Activated CD4-positive, CD25-positive, alpha-beta regulatory T cell treated with anti-CD3 and anti-CD28 coated beads, Interleukin-2, amount 50 U/mL, for 16 hours (primary cell): ENCODE data around the gene EME1.
"Not testable (repeated sequence)": the region's sequence is repeated elsewhere in the genome, so short reads cannot be mapped to it uniquely, and the experiment has no call there.

Experiments
- DNase-seq: peaks from one replicate; pipeline ENCODE4 v3.0.0-alpha.2; 2020; ENCODE audit warnings: low read depth, low spot score

The EME1 gene

DNA sequence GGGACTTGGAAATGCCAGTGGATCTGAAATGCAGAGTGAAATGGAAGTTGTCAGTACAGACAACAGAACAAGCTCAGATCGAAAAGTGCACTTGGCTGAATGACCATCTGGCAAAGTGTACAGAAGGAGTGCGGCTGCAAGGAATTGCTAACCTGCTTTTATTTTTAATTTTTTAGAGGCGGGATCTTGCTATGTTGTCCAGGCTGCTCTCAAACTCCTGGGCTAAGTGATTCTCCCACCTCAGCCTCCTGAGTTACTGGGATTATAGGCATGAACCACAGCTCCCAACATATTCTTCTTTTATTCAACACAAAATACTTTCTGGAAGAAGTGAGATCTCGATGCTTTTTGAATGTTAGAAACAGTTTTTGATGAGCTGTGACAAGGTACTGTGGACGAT lies 20.7 kb downstream of the EME1 start:
- DNase-seq: no peak

DNA sequence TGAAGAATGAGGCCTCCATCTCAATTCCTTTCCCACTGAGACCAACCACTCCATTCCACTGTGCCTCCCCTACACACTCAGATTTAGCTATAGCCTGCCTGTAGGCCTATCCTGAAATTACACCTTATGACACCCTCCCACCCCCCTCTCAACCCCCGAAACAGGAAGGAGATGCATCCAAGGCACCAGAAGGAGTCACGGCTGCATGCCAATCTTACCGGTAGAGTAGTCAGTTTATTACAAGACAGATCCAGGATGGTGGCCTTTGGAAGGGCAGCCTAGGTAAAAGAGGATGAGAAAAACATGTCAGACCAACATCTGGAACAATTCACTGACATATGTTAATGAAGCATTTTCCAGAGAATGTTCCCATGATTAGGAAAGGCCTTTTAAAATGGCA lies 21.7 kb downstream of the EME1 start:
- DNase-seq: no peak

DNA sequence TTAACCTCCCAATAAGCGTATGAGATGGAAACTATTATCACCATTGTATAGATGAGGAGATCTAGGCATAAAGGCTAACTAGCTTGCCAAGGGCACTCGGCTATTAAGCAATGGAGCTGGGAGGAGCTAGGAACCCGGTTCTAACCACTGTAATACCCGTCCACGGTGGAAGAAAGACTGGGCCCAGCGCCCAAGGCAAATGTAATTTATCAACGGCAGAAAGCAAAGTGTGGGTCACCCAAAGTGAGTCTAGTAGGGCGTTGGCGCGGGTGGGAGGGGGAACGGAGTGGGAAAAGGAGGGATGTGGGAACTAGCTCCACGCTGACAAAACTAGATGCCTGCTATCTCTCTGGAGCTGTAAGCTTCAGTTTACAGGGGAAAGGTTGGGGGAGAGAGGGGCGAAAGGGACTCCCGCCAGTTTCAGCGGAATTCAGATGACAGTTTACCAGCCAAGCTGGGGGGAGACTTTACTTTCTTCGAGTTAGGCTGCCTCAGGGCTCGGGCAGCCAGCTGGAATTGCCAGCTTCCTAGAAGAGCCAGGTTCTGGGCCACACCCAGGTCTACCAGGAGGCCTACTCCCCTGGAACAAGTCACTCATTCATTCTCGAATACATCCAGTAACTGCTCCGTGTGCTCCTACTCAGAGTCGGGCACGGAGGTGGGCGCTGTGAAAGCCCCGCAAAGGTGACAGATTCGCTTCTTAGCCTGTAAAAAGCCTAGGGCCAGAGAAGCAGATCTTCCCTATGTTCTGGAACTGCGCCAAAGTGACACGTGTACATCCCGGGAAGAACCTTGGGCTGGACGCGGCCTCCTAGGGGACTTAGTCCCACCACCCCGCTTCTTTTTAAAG lies 23.5 kb downstream of the EME1 start:
- DNase-seq: peak; percentile 6

GRCh38 chr17:50397111-50397918 lies 24.3 kb downstream of the EME1 start, which contains the start of gene LRRC59:
TSS of gene LRRC59 (minus strand) at chr17:50397523. CDS start at chr17:50397317, 206 bp downstream.
- DNase-seq: peak; percentile 86

DNA sequence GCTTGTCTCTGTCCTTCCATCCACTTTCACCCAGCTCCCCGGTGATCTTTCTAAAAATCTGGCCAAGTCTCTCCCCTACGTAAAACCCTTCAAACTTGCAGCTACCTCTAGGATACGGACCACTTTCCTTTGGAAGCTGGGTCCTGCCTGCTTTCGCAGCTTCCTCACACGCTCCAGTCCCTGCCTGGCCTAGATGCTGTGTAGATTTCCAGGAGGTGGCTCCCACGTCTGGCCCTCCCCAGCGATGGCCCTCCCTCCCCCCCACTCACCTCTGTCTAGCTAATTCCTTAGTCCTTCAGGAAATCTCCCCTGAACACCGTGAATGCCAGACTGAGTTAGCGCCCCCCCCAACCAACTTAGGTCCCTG lies 24.9 kb downstream of the EME1 start:
- no peak for DNase-seq

DNA sequence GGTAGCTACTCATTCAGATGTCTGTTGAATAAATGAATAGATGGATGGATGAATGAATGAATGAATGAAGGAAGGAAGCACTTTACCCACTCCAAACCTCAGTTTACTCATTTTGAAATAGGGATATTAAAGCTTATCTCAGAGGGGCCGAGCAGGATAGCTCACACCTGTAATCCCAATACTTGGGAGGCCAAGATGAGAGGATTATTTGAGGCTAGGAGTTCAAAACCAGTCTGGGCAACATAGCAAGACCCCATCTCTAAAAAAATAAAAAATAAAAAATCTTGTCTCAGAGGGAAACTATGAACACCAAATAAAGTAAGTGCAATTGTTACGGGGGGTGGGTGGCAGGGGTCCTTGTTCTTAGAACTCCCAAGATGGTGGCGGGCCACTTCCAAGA lies 25.6 kb downstream of the EME1 start:
- not testable (repeated sequence) for DNase-seq

DNA sequence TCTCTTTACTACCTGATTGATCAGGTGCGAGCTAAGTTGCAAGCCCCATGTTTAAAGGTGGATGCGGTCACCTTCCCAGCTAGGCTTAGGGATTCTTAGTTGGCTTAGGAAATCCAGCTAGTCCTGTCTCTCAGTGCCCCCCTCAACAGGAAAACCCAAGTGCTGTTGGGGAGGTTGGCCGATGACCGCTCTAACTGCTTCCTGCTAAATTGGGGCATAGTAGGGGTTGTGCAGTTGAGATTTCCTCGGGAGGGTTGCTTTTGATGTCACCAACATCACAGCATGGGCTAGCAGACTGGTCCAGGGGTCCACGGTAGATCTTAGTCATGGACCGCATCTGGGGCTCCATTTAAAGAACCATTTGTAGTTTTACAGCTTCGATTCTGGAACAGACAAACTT lies 26.6 kb downstream of the EME1 start:
- DNase-seq: not testable (repeated sequence)

GRCh38 chr17:50405351-50405750 lies 32.3 kb downstream of the EME1 start:
- DNase-seq: not testable (repeated sequence)

DNA sequence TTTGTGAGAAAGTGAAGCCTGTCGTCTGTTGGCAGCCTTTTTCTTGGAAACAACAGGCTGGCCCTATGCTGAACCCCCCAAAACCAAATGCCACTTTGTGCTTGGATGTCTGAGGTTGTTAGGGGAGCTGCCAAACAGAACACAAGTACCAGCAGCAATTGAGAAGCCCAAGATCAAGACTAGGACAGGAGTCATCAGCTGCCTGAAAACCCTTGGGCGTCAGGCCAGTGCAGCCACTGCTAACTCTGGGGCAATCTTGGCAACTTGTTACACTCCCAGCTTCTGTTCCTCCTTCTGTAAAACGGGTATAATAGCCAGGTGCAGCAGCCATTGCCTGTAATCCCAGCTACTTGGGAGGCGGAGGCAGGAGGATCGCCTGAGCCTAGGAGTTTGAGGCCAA lies 33.5 kb downstream of the EME1 start:
- DNase-seq: no peak

DNA sequence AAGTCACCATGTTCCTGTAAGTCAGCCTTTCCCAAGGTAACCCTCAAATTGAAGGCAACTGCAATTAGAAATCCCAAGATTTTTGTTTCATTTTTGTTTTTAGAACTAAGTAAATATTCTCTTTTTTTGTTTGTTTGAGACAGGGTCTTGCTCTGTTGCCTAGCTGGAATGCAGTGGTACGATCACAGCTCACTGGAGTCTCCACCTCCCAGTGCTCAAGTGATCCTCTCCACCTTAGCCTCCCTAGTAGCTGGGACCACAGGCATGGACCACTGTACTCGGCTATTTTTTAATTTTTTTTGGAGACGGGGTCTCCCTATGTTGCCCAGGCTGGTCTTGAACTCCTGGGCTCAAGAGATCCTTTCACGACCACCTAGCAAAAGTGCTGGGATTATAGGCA lies 34.9 kb downstream of the EME1 start:
- no peak for DNase-seq

DNA sequence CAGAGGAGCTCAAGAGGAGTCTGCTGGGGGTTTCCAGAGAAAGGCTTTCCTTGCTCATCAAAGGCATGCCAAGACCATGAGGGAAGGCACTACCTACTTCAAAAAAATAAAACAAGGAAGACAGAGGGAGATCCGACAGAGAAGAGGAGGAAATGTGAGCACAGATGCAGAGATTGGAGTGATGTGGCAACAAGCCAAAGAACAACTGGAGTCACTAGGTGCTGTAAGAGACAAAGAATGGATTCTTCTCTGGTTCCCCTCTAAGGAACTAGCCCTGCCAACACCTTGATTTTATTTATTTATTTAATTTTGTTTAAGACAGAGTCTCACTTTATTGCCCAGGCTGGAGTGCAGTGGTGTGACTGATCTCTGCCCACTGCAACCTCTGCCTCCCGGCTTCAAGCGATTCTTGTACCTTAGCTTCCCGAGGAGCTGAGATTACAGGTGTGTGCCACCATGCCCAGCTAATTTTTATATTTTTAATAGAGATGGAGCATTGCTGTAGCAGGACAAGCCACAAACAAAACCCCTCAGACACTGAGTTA lies 39.2 kb downstream of the EME1 start:
- DNase-seq: no peak

DNA sequence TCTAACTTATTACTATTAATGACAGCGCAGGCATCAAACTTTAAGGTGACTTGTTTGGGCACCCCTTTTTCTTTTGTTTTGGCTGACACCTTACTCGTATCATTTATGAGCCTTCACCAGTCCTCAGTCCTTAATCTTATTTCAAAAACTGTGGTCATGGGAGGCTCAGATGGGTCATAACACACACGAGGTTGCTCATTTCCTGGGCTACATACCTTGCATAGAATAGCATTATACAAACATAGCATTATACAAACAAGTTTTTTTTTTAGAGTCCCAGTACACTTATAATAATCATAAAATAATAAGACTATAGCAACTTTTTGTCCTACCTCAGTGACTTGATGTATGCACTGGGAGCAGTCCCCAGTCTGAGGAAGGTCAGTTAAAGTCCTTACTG lies 41.8 kb downstream of the EME1 start:
- DNase-seq: no peak

DNA sequence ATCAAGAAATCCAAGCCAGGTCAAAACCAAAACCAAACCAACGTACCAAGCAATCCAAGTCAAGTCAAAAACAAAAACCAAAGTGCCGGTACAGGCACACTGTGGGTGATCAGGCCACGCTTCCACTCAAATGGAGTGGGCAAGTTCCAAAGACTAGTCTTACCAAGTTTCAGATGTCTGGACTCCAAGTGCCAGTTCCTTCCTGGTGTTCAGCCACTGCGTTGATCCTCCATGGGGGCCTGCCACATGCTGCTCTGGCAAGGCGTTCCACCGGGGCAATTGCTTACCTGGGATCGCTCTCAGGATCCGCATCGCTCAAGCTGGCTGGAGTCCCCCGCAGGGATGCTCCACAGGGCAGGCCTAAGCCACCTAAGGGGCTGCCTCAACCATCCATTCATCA lies 46.5 kb downstream of the EME1 start:
- DNase-seq: not testable (repeated sequence)

- DNase-seq: no peak
Observed at GRCh38 chr17:50420419-50421112, 47.5 kb downstream of the EME1 start.

DNA sequence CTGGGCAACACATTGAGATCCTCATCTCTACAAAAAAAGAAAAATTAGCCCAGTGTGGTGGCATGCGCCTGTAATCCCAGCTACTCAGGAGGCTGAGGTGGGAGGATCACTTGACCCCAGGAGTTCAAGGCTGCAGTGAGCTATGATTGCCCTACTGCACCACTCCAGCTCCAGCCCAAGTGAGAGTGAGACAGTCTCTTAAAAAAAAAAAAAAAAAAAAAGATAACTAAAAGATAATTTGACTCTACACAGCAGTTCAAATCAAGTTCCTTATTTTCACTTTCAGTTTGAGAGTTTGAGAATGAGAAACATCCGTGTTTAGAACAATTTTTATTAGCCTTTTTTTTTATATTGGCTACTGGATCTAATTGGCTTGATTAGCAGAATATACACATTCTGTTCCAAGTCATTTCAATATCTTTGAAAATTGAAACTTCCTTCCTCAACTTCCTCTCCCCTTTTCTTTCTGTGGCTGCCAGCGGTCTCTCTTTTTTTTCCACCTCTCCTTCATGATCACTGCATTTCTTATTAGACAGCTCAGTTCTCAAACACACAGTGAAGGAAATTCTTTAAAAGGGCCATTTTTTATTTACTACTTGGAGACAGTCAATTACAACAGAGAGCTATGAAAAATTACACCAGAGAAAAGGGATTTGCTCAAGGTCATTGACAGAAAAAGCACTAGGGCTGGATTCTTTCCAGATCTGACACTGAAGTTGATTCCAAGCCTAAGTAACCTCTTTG lies 48.5 kb downstream of the EME1 start:
- no peak for DNase-seq

DNA sequence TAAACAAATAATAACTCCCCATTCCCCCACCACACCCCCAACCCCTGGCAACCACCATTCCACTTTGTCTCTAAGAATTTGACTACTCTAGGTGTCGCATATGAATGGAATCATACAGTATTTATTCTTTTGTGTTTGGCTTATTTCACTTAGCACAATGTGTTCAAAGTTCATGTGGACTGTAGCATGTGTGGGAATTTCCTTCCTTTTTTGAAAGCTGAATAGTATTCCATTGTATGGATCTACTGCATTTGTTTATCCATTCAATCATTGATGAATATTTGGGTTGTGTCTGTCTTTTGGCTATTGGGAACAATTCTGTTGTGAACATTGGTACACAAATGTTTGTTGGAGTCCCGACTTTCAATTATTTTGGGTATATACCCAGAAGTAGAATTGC lies 49.7 kb downstream of the EME1 start:
- DNase-seq: no peak

DNA sequence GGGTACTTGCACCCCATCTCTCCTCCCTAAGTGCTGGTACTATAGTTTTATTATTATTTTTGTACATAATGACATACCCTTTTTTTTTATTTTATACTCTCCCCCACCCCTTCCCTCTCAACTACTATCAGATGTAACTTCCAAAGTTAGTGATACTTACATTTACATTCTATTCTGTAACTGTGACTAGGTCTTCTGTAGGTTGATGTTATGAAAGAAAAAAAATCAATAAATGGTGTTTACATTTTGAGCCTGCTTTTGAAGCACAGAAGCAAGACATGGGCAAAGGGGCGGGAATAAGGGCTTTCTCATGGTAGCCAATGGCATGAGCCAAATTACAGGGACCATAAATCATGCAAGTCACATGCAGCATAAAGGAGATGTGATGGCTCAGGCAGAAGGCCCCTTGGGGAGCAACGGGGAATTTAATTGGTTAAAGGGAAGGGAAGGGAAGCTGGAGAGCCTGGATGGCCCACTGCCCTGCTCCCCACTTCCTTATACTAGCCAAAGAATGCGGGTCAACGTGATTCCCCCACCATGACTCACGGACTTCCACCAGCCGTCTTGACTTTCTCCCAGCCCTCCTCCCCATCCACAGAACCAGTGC lies 50.6 kb downstream of the EME1 start:
- DNase-seq: no peak

DNA sequence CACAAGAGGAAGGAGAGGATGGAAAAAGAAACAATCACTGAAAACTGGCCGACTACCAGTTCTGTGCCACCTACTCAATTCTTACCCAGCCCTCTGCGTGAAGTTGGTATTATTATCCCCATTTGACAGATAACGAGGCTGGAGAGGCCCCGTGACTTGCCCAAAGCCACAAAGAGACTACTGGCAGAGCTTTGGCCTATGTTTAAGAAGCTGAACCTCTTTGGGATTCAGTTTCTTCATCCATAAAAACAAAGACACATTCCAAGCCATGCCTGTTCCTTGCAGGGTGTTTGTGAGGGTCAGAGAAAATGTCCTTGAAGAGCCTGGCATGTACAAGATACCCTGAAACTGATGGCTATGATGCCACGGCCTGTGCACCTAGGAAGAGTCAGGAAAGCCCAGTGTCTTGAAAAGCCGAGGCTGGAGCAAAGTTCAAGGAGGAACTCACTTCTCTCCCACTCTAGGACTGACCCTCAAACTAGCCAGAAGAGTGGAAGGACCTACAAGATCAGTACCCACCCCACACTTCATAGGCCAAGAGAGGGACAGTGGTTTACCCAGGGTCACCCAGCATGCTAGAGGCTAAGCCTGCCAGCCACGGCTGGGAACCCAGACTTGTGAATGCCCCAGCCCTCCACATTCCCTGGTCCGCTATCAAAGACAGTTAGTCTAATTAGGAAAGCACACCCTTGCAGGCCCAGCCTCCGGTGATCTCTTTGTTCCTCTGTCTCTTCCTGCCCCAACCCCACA lies 51.4 kb downstream of the EME1 start:
- no peak for DNase-seq

- DNase-seq: no peak
Observed at GRCh38 chr17:50424996-50425681, 52.1 kb downstream of the EME1 start.
